Ovary (tissue), 9 donors: Measurements from ENCODE around the gene AUTS2. TPM values are rescaled to one million over a fixed set of nuclear protein-coding genes. Genes with fewer than 3 reads are reported as not detected.

Source experiments
- DNase-seq, 5 donors: peaks; one replicate each; pipeline ENCODE4 v3.0.0-alpha.2; 2019 to 2020
- H3K27ac ChIP-seq, 2 donors: fragments of 200-600 bp; one replicate each; pipeline versions ENCODE4 v1.5.1 to v1.8.0; 2019 to 2022
- H3K27me3 ChIP-seq: fragments of 200-600 bp; one replicate; pipeline ENCODE4 v1.8.0; 2022
- H3K36me3 ChIP-seq: fragments of 200-600 bp; sonication (generic); one replicate; pipeline ENCODE4 v1.5.1; 2019
- H3K4me1 ChIP-seq: one replicate; pipeline ENCODE4 v1.8.1; 2013; ENCODE audit warnings: mild to moderate bottlenecking, moderate library complexity; ENCODE audit not compliant: insufficient read depth
- H3K4me3 ChIP-seq: fragments of 200-600 bp; sonication (generic); one replicate; pipeline ENCODE4 v1.5.1; 2017
- H3K9me3 ChIP-seq, 2 donors: fragments of 200-600 bp in 1 of 2; sonication (generic) in 1 of 2; one replicate each; pipeline versions ENCODE4 v1.5.1 to v1.8.1; 2013 to 2019; ENCODE audit warnings: mild to moderate bottlenecking in 1 of 2, moderate library complexity in 1 of 2
- EP300 ChIP-seq: sonication (generic); formaldehyde crosslinking; IDR thresholded peaks from one replicate; pipeline ENCODE4 v1.6.1; 2017; ENCODE audit warnings: antibody characterized with exemption
- POLR2A ChIP-seq: fragments of 450-650 bp; IDR thresholded peaks from one replicate; pipeline ENCODE4 v1.6.1; 2017; ENCODE audit warnings: antibody characterized with exemption, mild to moderate bottlenecking, moderate library complexity
- WGBS, 3 donors: extraction: QIAGEN DNeasy Blood & Tissue Kit in 1 of 3; methylation state at CpG; one replicate each; pipeline versions ENCODE4 v1.1.5 to v1.1.7; 2013 to 2017; 5-methylcytosine and 5-hydroxymethylcytosine counted together
- intact Hi-C, 4 donors: fragments of 100-400 bp; cut with DNase I; formaldehyde crosslinking; loops; one replicate each; pipeline versions ENCODE4 v1.11.0 to v1.15.1; 2022 to 2023
- polyA plus RNA-seq, 2 donors: library from polyadenylated mRNA; stranded (reverse); fragments of 200-250 nt in 1 of 2; fragments of 350-450 nt in 1 of 2; fragmentation: Illumina TruSeq in 1 of 2; extraction: RNeasy Lipid Tissue Mini Kit (QIAGEN cat#74804) in 1 of 2; gene quantifications; one replicate each; pipeline ENCODE4 v1.2.3, GENCODE V29; 2013 to 2014
- total RNA-seq, 7 donors: library from RNA; depleted of rRNA in 2 of 7; stranded (reverse); fragments of >200 nt in 2 of 7; fragmentation: NEBNext Ultra II Directional in 3 of 7; extraction: Animal tissue kit (Norgen Biotek cat#: 25700) in 3 of 7; gene quantifications; one replicate each; pipeline versions ENCODE4 v1.1.0 to v1.2.4, GENCODE V29; 2016 to 2023
- TF ChIP-seq, protein P1 (sequence below), 3 donors: fragments of 450-650 bp in 2 of 3; fragments of 200-600 bp in 1 of 3; IDR thresholded peaks; one replicate each; pipeline versions ENCODE4 v1.5.1 to v1.8.0; 2016 to 2022; ENCODE audit warnings: antibody characterized with exemption in 3 of 3, mild to moderate bottlenecking in 1 of 3
- donor health status: DM: no; HTN: no; CAD: no; lungs with moderate emphysema.
- donor health status: DM: no; HTN: no; CAD: no.
- donor health status: Bipolar disorder and iron deficiency.
- donor health status: DM: yes; HTN: yes; CAD: no.
- donor health status: DM: no; HTN: no; CAD: no.
- donor health status: DM: yes; HTN: yes; CAD: no.

Gene AUTS2
- total and polyA plus RNA-seq, 9 donors: 18.3 to 60.9 (median 44.9) TPM

DNA sequence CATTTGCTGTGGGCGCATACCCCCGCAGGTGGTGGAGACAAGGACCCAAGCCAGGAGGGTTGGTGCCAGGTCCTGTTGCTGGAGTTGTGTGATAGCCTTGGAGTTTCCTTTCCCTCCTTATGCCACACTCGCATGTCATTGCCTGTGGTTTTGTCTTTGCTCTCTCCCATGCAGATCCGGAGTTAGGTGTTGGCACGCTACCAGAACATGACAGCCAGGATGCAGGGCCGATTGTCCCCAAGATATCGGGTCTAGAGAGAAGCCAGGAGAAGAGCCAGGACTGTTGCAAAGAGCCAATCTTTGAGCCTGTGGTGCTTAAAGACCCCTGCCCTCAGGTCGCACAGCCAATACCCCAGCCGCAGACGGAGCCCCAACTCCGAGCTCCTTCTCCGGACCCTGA, 1164.4 kb downstream of the AUTS2 start:
- intact Hi-C loops: no loop called here

DNA sequence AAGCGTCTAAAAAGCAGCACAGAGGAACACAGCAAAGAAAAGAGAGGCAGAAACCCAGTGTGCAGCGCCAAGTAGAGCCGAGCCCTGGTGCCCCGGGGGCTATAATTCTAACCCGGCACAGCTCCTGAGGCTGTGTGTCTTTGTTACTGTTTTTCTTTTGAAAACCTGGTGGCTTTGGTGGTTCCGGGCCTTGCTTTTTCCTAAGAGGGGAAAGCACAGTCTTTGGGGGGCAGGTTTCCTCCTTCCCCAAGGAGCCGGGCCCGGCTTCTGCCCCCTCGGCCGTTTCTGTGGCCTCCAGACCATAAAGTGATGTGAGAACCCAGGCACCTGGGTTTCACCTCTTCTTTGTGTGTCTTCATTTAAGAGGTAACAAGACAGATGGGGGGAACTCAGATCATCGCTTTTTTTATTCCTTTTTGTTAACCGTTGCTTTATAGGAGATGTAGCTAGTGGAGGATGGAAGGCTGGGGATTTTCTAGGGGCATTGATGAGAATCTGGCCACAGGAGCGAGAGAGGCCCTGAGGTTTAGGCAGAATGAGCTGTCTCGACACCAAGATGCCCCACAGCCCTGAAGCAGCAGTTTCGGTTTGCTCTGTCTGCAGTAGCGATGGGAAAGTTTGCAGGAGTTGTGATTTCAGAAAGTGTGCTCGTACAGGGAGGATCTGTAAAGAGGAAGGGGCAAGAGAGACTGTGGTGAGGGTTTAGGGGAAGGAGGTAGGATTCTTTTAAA, 1165.9 kb downstream of the AUTS2 start:
- Histone ChIP-seq H3K36me3 (no peaks in the 10 kb centered on the region), H3K27ac (peak overlapping the region; percentile 44 to 60), H3K27me3 (no peaks in the 10 kb centered on the region), H3K4me1 (peaks cover 10% of the 10 kb centered on the region), H3K4me3 (no peak overlapping the region), H3K9me3 (no peaks in the 10 kb centered on the region)
- intact Hi-C loops: no loop called here
- WGBS, 3 donors: 75 to 77% (median 76%) methylated on average over 17 of the region's 17 CpGs
- no peak for TF ChIP-seq POLR2A
- TF ChIP-seq, protein P1, sequence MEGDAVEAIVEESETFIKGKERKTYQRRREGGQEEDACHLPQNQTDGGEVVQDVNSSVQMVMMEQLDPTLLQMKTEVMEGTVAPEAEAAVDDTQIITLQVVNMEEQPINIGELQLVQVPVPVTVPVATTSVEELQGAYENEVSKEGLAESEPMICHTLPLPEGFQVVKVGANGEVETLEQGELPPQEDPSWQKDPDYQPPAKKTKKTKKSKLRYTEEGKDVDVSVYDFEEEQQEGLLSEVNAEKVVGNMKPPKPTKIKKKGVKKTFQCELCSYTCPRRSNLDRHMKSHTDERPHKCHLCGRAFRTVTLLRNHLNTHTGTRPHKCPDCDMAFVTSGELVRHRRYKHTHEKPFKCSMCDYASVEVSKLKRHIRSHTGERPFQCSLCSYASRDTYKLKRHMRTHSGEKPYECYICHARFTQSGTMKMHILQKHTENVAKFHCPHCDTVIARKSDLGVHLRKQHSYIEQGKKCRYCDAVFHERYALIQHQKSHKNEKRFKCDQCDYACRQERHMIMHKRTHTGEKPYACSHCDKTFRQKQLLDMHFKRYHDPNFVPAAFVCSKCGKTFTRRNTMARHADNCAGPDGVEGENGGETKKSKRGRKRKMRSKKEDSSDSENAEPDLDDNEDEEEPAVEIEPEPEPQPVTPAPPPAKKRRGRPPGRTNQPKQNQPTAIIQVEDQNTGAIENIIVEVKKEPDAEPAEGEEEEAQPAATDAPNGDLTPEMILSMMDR (IDR thresholded peaks at IDR 0.05): no peak
- no peak for TF ChIP-seq EP300
- no peak for DNase-seq

More for the DNA sequence above, 1164.4 kb downstream of the AUTS2 start:
- Histone ChIP-seq H3K4me1 (peaks cover 10% of the 10 kb centered on the region), H3K36me3 (no peaks in the 10 kb centered on the region), H3K27ac (no peak overlapping the region), H3K27me3 (no peaks in the 10 kb centered on the region), H3K4me3 (no peak overlapping the region), H3K9me3 (no peaks in the 10 kb centered on the region)
- 92% methylated on average over 12 of the region's 12 CpGs for WGBS, 3 donors
- TF ChIP-seq POLR2A (no peak), EP300 (no peak)
- TF ChIP-seq, protein P1 (IDR thresholded peaks at IDR 0.05): no peak
- DNase-seq: no peak

DNA sequence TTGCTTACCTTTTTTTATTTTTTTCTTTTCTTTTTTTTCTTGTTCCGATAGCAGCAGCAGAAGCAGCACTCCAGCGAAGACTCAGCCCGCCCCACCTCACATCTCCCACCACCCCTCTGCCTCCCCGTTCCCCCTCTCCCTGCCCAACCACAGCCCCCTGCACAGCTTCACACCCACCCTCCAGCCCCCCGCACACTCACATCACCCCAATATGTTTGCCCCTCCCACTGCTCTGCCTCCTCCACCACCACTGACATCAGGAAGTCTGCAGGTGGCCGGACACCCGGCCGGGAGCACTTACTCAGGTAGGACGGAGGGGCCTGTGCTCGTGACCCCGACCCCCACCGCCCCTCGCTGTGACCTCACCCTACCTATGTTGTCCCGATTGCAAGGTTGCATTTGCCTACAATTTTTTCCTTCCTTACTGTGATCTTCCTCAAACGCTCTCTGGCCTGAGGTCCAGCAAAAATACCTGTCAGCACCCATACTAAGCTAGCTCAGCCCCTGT, 1166.5 kb downstream of the AUTS2 start:
- H3K27ac ChIP-seq: no peak overlapping the region
- no peaks in the 10 kb centered on the region for H3K9me3 ChIP-seq
- peaks cover 6% of the 10 kb centered on the region for H3K4me1 ChIP-seq
- WGBS, 3 donors: 87 to 95% (median 94%) methylated on average over 15 of the region's 15 CpGs
- intact Hi-C loops: no loop called here
- DNase-seq: no peak
- H3K4me3 ChIP-seq: no peak overlapping the region
- H3K36me3 ChIP-seq: no peaks in the 10 kb centered on the region
- no peaks in the 10 kb centered on the region for H3K27me3 ChIP-seq
- no peak for TF ChIP-seq POLR2A
- TF ChIP-seq, protein P1 (IDR thresholded peaks at IDR 0.05): no peak
- TF ChIP-seq EP300: no peak

DNA sequence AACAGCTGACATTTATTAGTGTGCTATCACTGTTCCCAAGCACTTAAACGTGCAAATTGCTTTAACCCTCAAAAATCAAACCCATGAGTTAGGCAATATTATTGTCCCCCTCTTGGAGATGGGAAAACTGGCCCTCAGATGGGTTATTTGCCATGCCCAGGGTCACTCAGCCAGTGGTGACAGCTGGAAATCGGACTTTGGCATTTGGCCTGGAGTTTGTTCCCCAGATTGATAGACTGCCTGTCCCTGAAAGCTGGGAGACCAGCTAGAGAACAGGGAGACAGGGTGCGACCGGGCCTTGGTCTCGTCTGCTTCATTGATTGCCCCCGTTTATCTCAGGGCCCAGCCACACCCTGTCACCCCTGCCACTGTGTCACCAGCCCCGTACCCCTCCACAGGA, 1167.4 kb downstream of the AUTS2 start:
- no peak overlapping the region for H3K27ac ChIP-seq
- no peak overlapping the region for H3K4me3 ChIP-seq
- DNase-seq: no peak
- H3K27me3 ChIP-seq: no peaks in the 10 kb centered on the region
- H3K9me3 ChIP-seq: no peaks in the 10 kb centered on the region
- H3K36me3 ChIP-seq: no peaks in the 10 kb centered on the region
- no peak for TF ChIP-seq POLR2A
- TF ChIP-seq, protein P1 (IDR thresholded peaks at IDR 0.05): no peak
- TF ChIP-seq EP300: no peak
- 84 to 87% (median 87%) methylated on average over 7 of the region's 7 CpGs for WGBS, 3 donors
- intact Hi-C loops: no loop called here
- H3K4me1 ChIP-seq: peaks cover 4% of the 10 kb centered on the region
